ENCODE results near the gene SLC25A10.

The SLC25A10 gene

GRCh38 chr17:81703747-81704654 lies 8.1 kb upstream of the SLC25A10 start:
- peak overlapping the region; percentile 75 for H3K4me3 ChIP-seq (ENCODE audit: low read depth, low read length)
- TF ChIP-seq CTCF (IDR thresholded peaks at IDR 0.05; ENCODE audit: low read depth, low read length): no peak
- DNase-seq (ENCODE audit: low read depth, low spot score): no peak
- in situ Hi-C loops (cut with HindIII; ENCODE audit: low sequenced_read_pairs): no loop called here

- no peak for DNase-seq (ENCODE audit: low read depth, low spot score)
- in situ Hi-C loops (cut with HindIII; ENCODE audit: low sequenced_read_pairs): no loop called here
- no peak for TF ChIP-seq CTCF (IDR thresholded peaks at IDR 0.05; ENCODE audit: low read depth, low read length)
- no peak overlapping the region for H3K4me3 ChIP-seq (ENCODE audit: low read depth, low read length)
Measured at GRCh38 chr17:81705518-81706231, 6.4 kb upstream of the SLC25A10 start.

GRCh38 chr17:81706232-81706611 lies 5.9 kb upstream of the SLC25A10 start:
- DNase-seq (ENCODE audit: low read depth, low spot score): no peak
- in situ Hi-C loops (cut with HindIII; ENCODE audit: low sequenced_read_pairs): no loop called here
- H3K4me3 ChIP-seq (ENCODE audit: low read depth, low read length): no peak overlapping the region
- no peak for TF ChIP-seq CTCF (IDR thresholded peaks at IDR 0.05; ENCODE audit: low read depth, low read length)

- DNase-seq (ENCODE audit: low read depth, low spot score): no peak
- in situ Hi-C loops (cut with HindIII; ENCODE audit: low sequenced_read_pairs): no loop called here
- no peak for TF ChIP-seq CTCF (IDR thresholded peaks at IDR 0.05; ENCODE audit: low read depth, low read length)
Measured at GRCh38 chr17:81706757-81707624, 5.1 kb upstream of the SLC25A10 start.

GRCh38 chr17:81707725-81708646 lies 4.1 kb upstream of the SLC25A10 start:
- DNase-seq (ENCODE audit: low read depth, low spot score): no peak
- in situ Hi-C loops (cut with HindIII; ENCODE audit: low sequenced_read_pairs): no loop called here
- no peak overlapping the region for H3K4me3 ChIP-seq (ENCODE audit: low read depth, low read length)
- no peak for TF ChIP-seq CTCF (IDR thresholded peaks at IDR 0.05; ENCODE audit: low read depth, low read length)

More at GRCh38 chr17:81706757-81707624, 5.1 kb upstream of the SLC25A10 start:
- H3K4me3 ChIP-seq (ENCODE audit: low read depth, low read length): no peak overlapping the region
